Activated CD8-positive, alpha-beta memory T cell treated with anti-CD3 and anti-CD28 coated beads for 48 hours (primary cell): ENCODE data around the gene TLCD1.

Experiments
- DNase-seq, 3 experiments: peaks; one replicate each; pipeline ENCODE4 v3.0.0-alpha.2; 2020; ENCODE audit warnings: low read depth in 2 of 3, low spot score in 2 of 3

Gene TLCD1

GRCh38 chr17:28714281-28714680 is 11.8 kb downstream of the TLCD1 start:
- no peak for DNase-seq

GRCh38 chr17:28712705-28713415 is 13.2 kb downstream of the TLCD1 start:
- DNase-seq, result no peak

- DNase-seq, result peak in 1 of 3 experiments; percentile 57
These were observed 13.9 kb downstream of the TLCD1 start for GRCh38 chr17:28712032-28712704.

- no peak for DNase-seq
These were observed 14.4 kb downstream of the TLCD1 start, which contains the start of gene PROCA1 for GRCh38 chr17:28711723-28712031. Gene PROCA1, minus strand, starts transcription at chr17:28711888. Its CDS starts 228 bp downstream, at chr17:28711660.

- DNase-seq, result peak; percentile 79 to 91 (median 83)
These were observed 14.9 kb downstream of the TLCD1 start for GRCh38 chr17:28710861-28711722.

- no peak for DNase-seq
These were observed 18.7 kb downstream of the TLCD1 start for GRCh38 chr17:28707339-28707720.

GRCh38 chr17:28706471-28707338 is 19.3 kb downstream of the TLCD1 start:
- DNase-seq, result no peak

- no peak for DNase-seq
These were observed 20.2 kb downstream of the TLCD1 start for GRCh38 chr17:28705728-28706334.

- DNase-seq, result no peak
These were observed 20.9 kb downstream of the TLCD1 start for GRCh38 chr17:28705074-28705659.

GRCh38 chr17:28704219-28704858 is 21.7 kb downstream of the TLCD1 start:
- no peak for DNase-seq

- no peak for DNase-seq
These were observed 22.3 kb downstream of the TLCD1 start for GRCh38 chr17:28703552-28704218.

GRCh38 chr17:28702752-28703150 is 23.3 kb downstream of the TLCD1 start:
- no peak for DNase-seq

GRCh38 chr17:28702026-28702751 is 23.8 kb downstream of the TLCD1 start:
- no peak for DNase-seq

- DNase-seq, result no peak
These were observed 25.1 kb downstream of the TLCD1 start for GRCh38 chr17:28700830-28701492.

- no peak for DNase-seq
These were observed 25.8 kb downstream of the TLCD1 start for GRCh38 chr17:28700278-28700677.

- no peak for DNase-seq
These were observed 27.6 kb downstream of the TLCD1 start for GRCh38 chr17:28698253-28698941.

GRCh38 chr17:28693869-28694268 is 32.2 kb downstream of the TLCD1 start:
- DNase-seq, result no peak
